Liver (tissue), 3 donors: ENCODE data around the gene PGAP6.
"Not testable (repeated sequence)": the region's sequence is repeated elsewhere in the genome, so short reads cannot be mapped to it uniquely, and the experiment has no call there.

Experiments
- CTCF ChIP-seq: fragments of 150-350 bp; IDR thresholded peaks from 2 replicates; pipeline ENCODE4 v1.5.1; 2017; ENCODE audit warnings: improper control_type of control experiment, low read depth, low read length; ENCODE audit not compliant: missing input control
- FOXA1 ChIP-seq: IDR thresholded peaks from 2 replicates; pipeline ENCODE4 v1.6.1; 2016; ENCODE audit warnings: antibody characterized with exemption
- GABPA ChIP-seq, 2 donors: IDR thresholded peaks in 1 of 2; conservative IDR thresholded peaks in 1 of 2; 2 replicates each; pipeline ENCODE4 v1.6.1; 2016; ENCODE audit warnings: antibody characterized with exemption in 2 of 2, mild to moderate bottlenecking in 1 of 2, moderate library complexity in 1 of 2
- JUND ChIP-seq, 2 donors: IDR thresholded peaks; 2 replicates each; pipeline ENCODE4 v1.6.1; 2016; ENCODE audit warnings: antibody characterized with exemption in 2 of 2
- MAX ChIP-seq: IDR thresholded peaks from 2 replicates; pipeline ENCODE4 v1.6.1; 2016; ENCODE audit warnings: antibody characterized with exemption
- SP1 ChIP-seq: IDR thresholded peaks from 2 replicates; pipeline ENCODE4 v1.6.1; 2018; ENCODE audit warnings: antibody characterized with exemption, mild to moderate bottlenecking
- YY1 ChIP-seq: IDR thresholded peaks from 2 replicates; pipeline ENCODE4 v1.6.1; 2016; ENCODE audit warnings: antibody characterized with exemption, mild to moderate bottlenecking
- TF ChIP-seq, protein P1 (sequence below): IDR thresholded peaks from 2 replicates; pipeline ENCODE4 v1.6.1; 2016; ENCODE audit warnings: antibody characterized with exemption
- TF ChIP-seq, protein P2 (sequence below): IDR thresholded peaks from 2 replicates; pipeline ENCODE4 v1.6.1; 2016; ENCODE audit warnings: antibody characterized with exemption, mild to moderate bottlenecking
- donor health status: healthy.
- donor health status: healthy.

DNA sequence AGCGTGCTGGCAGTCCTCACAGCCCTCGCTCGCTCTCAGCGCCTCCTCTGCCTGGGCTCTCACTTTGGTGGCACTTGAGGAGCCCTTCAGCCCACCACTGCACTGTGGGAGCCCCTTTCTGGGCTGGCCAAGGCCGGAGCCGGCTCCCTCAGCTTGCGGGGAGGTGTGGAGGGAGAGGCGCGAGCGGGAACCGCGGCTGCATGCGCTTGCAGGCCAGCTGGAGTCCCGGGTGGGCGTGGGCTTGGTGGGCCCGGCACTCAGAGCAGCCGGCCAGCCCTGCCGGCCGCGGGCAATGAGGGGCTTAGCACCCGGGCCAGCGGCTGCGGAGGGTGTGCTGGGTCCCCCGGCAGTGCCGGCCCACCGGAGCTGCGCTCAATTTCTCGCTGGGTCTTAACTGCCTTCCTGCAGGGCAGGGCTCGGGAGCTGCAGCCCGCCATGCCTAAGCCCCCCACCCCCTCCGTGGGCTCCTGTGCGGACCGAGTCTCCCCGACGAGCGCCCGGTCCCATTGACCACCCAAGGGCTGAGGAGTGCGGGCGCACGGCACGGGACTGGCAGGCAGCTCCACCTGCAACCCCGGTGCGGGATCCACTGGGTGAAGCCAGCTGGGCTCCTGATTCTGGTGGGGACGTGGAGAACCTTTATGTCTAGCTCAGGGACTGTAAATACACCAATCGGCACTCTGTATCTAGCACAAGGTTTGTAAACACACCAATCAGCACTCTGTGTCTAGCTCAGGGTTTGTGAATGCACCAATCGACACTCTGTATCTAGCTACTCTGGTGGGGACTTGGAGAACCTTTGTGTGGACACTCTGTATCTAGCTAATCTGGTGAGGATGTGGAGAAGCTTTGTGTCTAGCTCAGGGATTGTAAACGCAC lies 40.4 kb downstream of the PGAP6 start:
- TF ChIP-seq CTCF; MAX; GABPA (IDR thresholded peaks at IDR 0.05 in 1 of 2, conservative IDR thresholded peaks at IDR 0.05 in 1 of 2); FOXA1; SP1; YY1; JUND (IDR thresholded peaks at IDR 0.05): not testable (repeated sequence)
- TF ChIP-seq, protein P1, sequence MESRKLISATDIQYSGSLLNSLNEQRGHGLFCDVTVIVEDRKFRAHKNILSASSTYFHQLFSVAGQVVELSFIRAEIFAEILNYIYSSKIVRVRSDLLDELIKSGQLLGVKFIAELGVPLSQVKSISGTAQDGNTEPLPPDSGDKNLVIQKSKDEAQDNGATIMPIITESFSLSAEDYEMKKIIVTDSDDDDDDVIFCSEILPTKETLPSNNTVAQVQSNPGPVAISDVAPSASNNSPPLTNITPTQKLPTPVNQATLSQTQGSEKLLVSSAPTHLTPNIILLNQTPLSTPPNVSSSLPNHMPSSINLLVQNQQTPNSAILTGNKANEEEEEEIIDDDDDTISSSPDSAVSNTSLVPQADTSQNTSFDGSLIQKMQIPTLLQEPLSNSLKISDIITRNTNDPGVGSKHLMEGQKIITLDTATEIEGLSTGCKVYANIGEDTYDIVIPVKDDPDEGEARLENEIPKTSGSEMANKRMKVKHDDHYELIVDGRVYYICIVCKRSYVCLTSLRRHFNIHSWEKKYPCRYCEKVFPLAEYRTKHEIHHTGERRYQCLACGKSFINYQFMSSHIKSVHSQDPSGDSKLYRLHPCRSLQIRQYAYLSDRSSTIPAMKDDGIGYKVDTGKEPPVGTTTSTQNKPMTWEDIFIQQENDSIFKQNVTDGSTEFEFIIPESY, result not testable (repeated sequence)
- TF ChIP-seq, protein P2, sequence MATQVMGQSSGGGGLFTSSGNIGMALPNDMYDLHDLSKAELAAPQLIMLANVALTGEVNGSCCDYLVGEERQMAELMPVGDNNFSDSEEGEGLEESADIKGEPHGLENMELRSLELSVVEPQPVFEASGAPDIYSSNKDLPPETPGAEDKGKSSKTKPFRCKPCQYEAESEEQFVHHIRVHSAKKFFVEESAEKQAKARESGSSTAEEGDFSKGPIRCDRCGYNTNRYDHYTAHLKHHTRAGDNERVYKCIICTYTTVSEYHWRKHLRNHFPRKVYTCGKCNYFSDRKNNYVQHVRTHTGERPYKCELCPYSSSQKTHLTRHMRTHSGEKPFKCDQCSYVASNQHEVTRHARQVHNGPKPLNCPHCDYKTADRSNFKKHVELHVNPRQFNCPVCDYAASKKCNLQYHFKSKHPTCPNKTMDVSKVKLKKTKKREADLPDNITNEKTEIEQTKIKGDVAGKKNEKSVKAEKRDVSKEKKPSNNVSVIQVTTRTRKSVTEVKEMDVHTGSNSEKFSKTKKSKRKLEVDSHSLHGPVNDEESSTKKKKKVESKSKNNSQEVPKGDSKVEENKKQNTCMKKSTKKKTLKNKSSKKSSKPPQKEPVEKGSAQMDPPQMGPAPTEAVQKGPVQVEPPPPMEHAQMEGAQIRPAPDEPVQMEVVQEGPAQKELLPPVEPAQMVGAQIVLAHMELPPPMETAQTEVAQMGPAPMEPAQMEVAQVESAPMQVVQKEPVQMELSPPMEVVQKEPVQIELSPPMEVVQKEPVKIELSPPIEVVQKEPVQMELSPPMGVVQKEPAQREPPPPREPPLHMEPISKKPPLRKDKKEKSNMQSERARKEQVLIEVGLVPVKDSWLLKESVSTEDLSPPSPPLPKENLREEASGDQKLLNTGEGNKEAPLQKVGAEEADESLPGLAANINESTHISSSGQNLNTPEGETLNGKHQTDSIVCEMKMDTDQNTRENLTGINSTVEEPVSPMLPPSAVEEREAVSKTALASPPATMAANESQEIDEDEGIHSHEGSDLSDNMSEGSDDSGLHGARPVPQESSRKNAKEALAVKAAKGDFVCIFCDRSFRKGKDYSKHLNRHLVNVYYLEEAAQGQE, result not testable (repeated sequence)
